ENCODE measurements around the gene SLC17A9.

The SLC17A9 gene

DNA sequence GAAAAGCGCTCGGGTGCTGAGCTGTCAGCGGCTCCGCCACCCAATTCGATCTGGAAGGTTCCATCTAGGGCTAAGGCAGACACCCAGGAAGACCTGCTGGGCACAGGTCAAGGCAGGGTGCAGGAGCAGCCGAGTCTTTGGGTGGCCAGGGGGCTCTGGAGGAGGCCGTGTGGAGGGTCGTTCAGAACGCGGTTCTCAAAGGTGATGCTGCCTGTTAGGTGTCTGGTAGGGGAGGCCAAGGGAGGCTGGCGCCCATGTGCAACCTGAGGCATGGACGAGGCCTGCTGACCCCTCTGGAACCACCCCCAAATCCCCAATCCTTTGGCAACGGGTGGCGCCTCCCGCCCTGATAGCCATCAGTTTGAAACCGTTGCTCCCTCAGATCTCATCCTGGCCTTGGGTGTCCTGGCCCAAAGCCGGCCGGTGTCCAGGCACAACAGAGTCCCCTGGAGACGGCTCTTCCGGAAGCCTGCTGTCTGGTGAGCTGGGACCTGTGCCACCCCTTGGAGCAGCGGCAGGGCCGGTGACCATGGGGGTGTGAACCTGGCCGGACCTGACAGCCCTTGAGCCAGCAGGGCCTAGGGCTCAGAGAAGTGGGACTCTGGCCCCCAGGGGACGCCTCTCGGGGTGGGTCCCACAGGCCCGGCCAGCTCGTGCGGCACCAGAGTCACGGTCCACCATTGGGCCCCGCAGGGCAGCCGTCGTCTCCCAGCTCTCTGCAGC lies 10.5 kb downstream of the SLC17A9 start:
- Mint-ChIP-seq H3K9me3 (no peaks in the 10 kb centered on the region), H3K4me3 (no peak overlapping the region), H3K4me1 (peaks cover 10% of the 10 kb centered on the region), H3K27me3 (no peaks in the 10 kb centered on the region), H3K27ac (no peak overlapping the region), H3K36me3 (ENCODE audit: low read depth) (peaks cover 4% of the 10 kb centered on the region)
- no peak for ATAC-seq
- no peak for DNase-seq

DNA sequence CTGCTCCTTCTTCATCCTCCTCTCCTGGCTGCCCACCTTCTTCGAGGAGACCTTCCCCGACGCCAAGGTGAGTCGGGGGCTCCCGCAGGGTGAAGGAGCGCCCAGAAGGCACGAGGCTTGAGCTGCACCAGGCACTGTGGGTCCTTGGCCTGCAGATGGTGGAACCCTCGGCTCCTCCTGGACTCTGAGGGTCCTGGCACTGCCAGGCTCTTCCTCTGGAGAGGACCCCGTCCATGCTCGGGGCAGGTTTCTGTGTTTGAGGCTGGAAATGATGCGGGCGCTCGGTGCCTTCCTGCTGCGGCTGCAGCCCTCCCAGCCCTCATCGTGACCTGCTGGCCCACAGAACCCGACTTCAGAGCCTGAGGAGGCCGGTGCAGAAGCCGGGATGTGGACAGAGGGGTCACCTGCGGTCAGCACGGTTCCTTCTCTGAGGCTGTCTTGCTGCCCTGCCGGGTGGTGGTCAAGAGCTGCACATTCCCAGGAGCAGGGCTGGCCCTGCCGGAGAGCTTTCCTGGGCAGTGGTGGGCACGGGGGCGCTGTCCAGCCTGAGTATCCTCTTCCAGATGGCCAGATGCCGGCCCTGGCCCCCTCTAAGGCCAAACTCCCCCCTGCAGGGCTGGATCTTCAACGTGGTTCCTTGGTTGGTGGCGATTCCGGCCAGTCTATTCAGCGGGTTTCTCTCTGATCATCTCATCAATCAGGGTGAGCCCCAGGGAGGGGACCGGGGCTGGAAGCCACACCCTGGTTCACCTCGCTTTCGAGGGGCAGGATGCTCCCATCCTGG lies 11.3 kb downstream of the SLC17A9 start:
- DNase-seq (no peak), ATAC-seq (no peak)
- no peak overlapping the region for H3K27ac Mint-ChIP-seq
- H3K4me1 Mint-ChIP-seq, result peaks cover 8% of the 10 kb centered on the region
- no peaks in the 10 kb centered on the region for H3K27me3 Mint-ChIP-seq
- peaks cover 4% of the 10 kb centered on the region for H3K36me3 Mint-ChIP-seq (ENCODE audit: low read depth)
- no peak overlapping the region for H3K4me3 Mint-ChIP-seq
- H3K9me3 Mint-ChIP-seq, result no peaks in the 10 kb centered on the region

DNA sequence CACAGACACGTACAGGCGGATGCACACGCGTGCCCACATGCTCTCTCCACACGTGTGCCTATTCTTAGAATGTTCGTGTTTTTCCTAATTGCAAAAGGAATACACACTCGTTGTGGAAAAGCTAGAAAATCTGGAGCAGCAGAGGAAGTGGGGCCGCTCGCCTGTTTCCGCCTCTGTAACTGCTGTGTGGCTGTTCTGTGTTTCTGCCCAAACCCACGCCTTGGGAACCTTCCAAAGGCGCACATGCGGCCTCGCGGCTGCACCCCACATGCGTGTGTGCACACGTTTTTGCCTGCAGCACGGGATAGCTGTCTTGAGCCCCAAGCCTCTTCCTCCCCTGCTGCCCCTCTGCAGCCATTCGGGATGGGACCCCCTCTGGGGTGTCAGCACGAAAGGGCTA lies 12.2 kb downstream of the SLC17A9 start:
- DNase-seq (no peak), ATAC-seq (no peak)
- H3K9me3 Mint-ChIP-seq, result no peaks in the 10 kb centered on the region

DNA sequence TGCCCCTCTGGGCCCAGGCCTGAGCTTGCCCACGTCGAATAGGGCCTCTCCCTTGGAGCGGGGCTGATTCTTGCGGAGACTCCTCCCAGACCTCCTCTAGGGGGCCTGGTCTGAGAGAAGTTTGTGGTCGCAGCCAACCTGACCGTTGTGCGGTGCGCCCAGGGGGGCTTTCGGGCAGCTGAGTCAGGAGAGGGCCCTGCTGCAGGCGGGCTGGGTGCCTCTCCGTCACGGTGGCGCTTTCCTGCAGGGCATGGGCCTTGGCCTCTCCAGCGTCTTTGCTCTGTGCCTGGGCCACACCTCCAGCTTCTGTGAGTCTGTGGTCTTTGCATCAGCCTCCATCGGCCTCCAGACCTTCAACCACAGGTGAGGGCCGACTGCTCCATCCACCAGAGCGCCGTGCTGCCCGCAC lies 12.9 kb downstream of the SLC17A9 start:
- Mint-ChIP-seq H3K4me3 (no peak overlapping the region), H3K27ac (no peak overlapping the region), H3K9me3 (no peaks in the 10 kb centered on the region), H3K27me3 (no peaks in the 10 kb centered on the region), H3K4me1 (no peaks in the 10 kb centered on the region), H3K36me3 (ENCODE audit: low read depth) (peaks cover 2% of the 10 kb centered on the region)
- ATAC-seq (no peak), DNase-seq (no peak)

More for the DNA sequence above, 12.2 kb downstream of the SLC17A9 start:
- Mint-ChIP-seq H3K36me3 (ENCODE audit: low read depth) (peaks cover 4% of the 10 kb centered on the region), H3K27me3 (no peaks in the 10 kb centered on the region), H3K4me1 (peaks cover 4% of the 10 kb centered on the region), H3K4me3 (no peak overlapping the region), H3K27ac (no peak overlapping the region)

DNA sequence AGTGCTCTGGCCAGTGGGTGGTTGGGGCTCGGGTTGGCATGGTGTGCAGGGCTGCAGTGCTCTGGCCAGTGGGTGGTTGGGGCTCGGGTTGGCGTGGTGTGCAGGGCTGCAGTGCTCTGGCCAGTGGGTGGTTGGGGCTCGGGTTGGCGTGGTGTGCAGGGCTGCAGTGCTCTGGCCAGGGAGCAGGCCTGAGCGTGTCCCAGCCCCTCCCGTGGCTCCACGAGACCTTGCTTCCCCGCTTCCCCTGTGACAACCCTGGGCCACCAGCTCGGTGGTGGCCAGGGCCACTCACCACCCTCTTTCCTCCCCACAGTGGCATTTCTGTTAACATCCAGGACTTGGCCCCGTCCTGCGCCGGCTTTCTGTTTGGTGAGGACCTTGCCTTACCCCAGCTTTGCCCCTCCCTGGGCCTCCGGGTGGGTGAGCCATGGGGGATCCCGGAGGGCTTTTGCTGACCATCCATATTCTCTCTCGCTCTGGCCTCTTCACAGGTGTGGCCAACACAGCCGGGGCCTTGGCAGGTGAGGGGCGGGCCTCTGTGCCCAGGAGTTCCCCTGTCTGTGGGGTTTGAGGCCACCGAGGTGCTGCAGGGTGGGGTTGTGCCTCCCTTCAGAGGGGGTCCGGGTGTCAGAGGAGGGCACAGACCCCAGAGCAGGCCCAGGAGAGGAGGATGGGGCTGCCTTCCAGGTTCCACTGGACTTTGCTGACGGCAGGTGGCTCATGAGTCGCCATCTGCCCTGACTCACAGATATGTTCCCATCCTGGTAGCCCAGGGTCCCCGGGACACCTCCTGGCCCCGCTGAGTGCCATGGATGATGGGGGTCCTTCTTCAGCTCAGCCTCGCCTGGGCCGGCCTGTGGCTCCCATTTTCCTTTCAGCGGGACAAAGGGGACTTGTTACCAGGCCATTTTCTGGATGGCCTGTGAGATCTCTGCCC lies 14.0 kb downstream of the SLC17A9 start:
- peaks cover 3% of the 10 kb centered on the region for H3K27me3 Mint-ChIP-seq
- no peak overlapping the region for H3K4me3 Mint-ChIP-seq
- peaks cover under 1% of the 10 kb centered on the region for H3K4me1 Mint-ChIP-seq
- DNase-seq, result no peak
- peaks cover 2% of the 10 kb centered on the region for H3K36me3 Mint-ChIP-seq (ENCODE audit: low read depth)
- H3K9me3 Mint-ChIP-seq, result no peaks in the 10 kb centered on the region
- no peak overlapping the region for H3K27ac Mint-ChIP-seq
- ATAC-seq, result no peak

DNA sequence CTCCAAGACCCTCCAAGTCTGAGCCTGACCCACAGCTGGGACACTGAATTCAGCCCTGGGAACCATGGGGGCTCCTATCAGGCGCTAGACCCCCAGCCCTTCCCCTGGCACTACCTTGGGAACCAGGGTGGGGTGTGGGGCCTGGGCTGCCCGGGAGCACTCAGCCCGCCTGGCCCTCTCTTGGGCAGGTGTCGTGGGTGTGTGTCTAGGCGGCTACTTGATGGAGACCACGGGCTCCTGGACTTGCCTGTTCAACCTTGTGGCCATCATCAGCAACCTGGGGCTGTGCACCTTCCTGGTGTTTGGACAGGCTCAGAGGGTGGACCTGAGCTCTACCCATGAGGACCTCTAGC lies 14.6 kb downstream of the SLC17A9 start:
- ATAC-seq (no peak), DNase-seq (no peak)
- Mint-ChIP-seq H3K4me3 (no peak overlapping the region), H3K9me3 (no peaks in the 10 kb centered on the region), H3K27me3 (peaks cover 9% of the 10 kb centered on the region), H3K27ac (no peak overlapping the region), H3K36me3 (ENCODE audit: low read depth) (peaks cover 2% of the 10 kb centered on the region), H3K4me1 (peaks cover 7% of the 10 kb centered on the region)

DNA sequence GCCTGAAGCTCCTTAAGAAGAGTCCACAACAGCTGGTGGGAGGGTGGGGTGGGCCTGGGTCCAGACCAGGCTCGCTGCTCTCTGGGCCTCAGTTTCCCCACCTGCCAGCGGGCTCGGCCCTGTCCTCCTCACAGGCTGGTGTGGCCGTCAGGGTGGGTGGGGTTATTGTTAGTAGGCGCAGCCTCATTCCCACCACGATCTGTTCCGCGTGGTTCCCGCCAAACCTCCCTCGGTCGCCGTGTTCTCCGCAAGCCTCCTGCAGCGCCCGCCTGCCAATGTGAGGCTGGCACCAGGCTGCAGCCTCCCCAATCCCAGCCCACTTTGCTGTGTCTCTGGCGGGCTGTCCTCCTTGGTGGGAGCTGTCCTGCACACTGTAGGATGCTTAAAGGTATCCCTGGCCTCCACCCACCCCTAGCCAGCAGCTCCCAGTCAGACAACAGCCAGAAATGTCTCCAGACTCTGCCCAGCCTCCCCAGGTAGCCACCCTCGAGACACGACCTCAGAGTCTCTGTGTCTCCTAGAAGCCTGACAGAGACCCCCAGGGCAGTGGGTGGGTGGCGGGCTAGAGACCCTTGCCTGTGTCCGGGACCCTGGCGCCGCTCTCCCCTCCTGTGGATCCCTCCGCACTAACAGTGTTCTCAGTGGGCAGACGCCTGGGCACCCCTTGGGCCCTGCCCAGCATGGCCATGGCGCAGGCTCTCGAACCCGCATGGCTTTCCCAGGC lies 15.3 kb downstream of the SLC17A9 start:
- H3K36me3 Mint-ChIP-seq (ENCODE audit: low read depth), result peaks cover 2% of the 10 kb centered on the region

DNA sequence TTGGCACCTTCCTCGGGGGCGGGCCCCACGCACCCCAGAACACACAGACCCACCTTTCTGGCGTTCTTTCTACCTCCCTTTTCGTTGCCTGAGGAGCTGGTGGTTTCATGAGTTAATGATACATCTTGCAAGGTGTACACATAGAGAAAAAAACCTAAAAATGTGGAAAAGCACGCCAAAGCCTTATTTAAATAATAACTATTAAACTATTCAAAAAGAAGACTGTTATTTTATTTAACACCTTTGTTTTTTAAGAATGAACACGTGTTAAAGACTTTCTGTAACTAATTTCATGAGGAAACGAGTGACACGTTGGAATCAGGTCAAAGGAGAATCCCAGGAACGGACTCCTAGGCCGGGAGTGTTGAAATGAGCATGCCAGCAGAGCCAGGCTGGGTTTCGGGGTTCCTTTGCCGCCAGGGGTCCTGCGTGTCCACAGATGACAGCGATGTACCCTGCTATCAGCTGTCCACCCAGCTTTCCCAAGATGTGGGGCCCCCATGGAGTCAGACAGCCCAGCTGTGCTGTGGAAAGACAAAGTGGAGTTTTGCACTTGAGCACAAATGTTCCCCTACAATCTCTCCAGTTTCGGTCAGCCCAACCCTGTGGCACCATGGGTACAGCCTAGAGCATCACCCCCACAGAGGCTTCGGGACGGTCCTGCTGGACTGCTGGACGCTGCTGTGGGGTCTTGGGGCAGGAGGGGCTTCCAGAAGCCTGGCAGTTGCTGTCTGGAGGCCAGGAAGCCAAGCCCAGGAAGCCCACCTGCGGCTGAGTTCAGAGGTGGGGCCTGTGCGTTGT lies 16.1 kb downstream of the SLC17A9 start:
- Mint-ChIP-seq H3K27ac (no peak overlapping the region), H3K27me3 (peaks cover 18% of the 10 kb centered on the region), H3K36me3 (ENCODE audit: low read depth) (peaks cover 2% of the 10 kb centered on the region), H3K4me1 (peaks cover 14% of the 10 kb centered on the region), H3K4me3 (no peak overlapping the region), H3K9me3 (no peaks in the 10 kb centered on the region)
- no peak for DNase-seq
- no peak for ATAC-seq

More for the DNA sequence above, 15.3 kb downstream of the SLC17A9 start:
- Mint-ChIP-seq H3K4me3 (no peak overlapping the region), H3K27ac (no peak overlapping the region), H3K9me3 (no peaks in the 10 kb centered on the region), H3K27me3 (peaks cover 13% of the 10 kb centered on the region), H3K4me1 (peaks cover 11% of the 10 kb centered on the region)
- DNase-seq (no peak), ATAC-seq (no peak)

DNA sequence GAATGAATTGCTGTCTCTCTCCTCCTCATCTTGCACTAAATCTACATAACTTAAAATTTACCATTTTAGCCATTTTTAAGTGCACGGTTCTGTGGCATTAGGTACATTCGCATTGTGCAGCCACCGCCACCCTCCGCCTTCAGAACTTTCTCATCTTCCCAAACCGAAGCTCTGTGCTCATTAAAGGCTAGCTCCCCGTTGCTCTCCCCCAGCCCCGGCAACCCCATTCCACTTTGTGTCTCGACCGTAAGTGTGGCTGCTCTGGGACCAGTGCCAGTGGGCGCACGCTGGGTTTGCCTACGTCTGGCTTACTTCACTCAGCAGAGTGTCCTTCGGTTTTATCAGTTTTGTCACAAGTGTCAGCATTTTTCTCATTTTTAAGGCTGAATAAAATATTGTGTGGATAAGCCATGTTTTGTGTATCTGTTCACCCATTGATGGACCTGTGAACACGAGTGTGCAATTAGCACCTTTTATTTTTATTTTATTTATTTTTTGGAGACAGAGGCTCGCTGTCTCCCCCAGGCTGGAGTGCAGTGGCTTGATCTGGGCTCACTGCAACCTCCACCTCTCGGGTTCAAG lies 16.8 kb downstream of the SLC17A9 start:
- Mint-ChIP-seq H3K4me3 (no peak overlapping the region), H3K9me3 (no peaks in the 10 kb centered on the region), H3K4me1 (peaks cover 14% of the 10 kb centered on the region), H3K27ac (no peak overlapping the region), H3K27me3 (peaks cover 25% of the 10 kb centered on the region), H3K36me3 (ENCODE audit: low read depth) (peaks cover 2% of the 10 kb centered on the region)
- no peak for ATAC-seq
- DNase-seq, result no peak

DNA sequence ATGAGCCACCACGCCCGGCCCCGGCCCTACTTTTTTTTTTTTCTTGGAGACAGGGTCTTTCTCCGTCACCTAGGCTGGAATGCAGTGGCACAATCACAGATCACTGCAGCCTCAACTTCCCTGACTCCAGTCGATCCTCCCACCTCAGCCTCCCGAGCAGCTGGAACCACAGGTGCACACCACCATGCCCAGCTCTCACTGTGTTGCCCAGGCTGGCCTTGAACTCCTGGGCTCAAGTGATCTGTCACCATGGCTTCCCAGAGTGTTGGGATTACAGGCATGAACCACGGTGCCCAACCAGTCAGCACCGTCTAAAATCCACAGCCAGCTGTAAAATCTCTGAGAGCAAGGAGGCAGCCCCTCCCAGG lies 17.4 kb downstream of the SLC17A9 start:
- H3K9me3 Mint-ChIP-seq, result no peaks in the 10 kb centered on the region
- DNase-seq (no peak), ATAC-seq (no peak)
- H3K27ac Mint-ChIP-seq, result no peak overlapping the region
- peaks cover 32% of the 10 kb centered on the region for H3K27me3 Mint-ChIP-seq
- peaks cover 14% of the 10 kb centered on the region for H3K4me1 Mint-ChIP-seq
- H3K4me3 Mint-ChIP-seq, result no peak overlapping the region
- peaks cover 2% of the 10 kb centered on the region for H3K36me3 Mint-ChIP-seq (ENCODE audit: low read depth)

DNA sequence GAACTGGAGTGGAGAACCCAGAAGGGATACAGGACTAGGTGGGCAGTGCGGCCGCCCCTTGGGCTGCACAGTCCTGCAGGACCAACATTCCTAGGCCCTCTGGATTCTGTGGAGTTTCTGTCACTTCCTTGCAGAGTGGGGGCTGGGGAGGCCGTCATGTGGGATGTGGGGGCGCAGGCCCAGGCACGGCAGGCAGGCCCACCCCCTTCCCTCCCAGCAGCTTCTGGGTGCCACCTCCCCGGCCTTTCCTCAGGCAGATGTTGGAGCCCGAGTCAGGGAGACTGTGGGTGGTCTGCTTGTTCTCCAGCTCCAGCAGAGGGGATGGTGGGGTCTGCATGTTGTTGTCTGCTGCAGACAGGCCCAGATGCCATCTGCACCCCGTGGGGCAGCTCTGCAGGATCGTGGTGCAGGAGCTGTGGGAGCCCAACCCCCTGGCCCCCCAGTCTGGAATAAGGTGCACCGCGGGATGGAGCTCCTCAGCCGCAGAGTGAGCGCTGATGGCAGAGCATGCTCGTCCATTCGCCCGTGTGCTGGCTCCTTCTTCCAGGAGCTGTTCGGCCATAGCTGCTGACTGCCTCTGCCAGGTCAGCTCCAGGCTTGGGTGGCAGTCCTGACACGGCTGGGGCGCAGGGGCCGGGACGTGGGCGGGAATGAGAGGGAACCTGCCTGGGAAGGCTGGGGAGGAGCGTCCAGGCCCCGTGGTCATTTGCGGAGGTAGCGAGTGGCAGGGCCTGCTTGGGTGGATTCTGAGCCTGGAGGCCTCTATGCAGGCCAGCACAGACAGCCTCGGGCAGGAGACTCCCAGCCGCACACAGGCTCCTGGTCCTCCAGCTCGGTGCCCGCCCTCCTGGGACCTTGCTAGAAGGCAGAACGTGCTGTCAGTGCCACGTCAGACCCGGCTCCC lies 18.1 kb downstream of the SLC17A9 start:
- no peak overlapping the region for H3K27ac Mint-ChIP-seq
- H3K36me3 Mint-ChIP-seq (ENCODE audit: low read depth), result peaks cover 2% of the 10 kb centered on the region
- ATAC-seq (no peak), DNase-seq (no peak)
- no peak overlapping the region for H3K4me3 Mint-ChIP-seq
- H3K4me1 Mint-ChIP-seq, result peaks cover 14% of the 10 kb centered on the region
- no peaks in the 10 kb centered on the region for H3K9me3 Mint-ChIP-seq
- H3K27me3 Mint-ChIP-seq, result peaks cover 34% of the 10 kb centered on the region

DNA sequence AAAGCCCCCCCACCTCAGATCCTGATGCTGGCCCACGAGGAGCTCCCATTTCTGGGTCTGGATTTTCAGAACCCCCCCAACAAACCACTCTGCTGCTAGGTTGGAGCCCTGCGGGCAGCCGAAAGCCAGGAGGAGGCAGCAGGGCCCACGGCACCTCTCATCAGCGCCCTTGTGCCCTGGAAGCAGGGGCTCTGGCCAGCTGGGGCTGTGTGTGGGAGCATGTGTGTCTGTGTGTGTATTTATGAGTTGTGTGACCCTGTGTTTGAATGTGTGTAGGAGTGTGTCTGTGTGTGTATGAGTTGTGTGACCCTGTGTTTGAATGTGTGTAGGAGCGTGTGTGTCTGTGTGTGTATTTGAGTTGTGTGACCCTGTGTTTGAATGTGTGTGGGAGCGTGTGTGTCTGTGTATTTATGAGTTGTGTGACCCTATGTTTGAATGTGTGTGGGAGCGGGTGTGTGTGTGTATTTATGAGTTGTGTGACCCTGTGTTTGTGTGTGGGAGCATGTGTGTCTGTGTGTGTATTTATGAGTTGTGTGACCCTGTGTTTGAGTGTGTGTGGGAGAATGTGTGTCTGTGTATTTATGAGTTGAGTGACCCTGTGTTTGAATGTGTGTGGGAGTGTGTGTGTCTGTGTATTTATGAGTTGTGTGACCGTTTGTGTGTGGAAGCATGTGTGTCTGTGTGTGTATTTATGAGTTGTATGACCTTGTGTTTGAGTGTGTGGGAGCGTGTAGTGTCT lies 18.9 kb downstream of the SLC17A9 start:
- no peak for ATAC-seq
- H3K4me3 Mint-ChIP-seq, result no peak overlapping the region
- H3K9me3 Mint-ChIP-seq, result no peaks in the 10 kb centered on the region
- peaks cover 36% of the 10 kb centered on the region for H3K27me3 Mint-ChIP-seq
- peak overlapping the region; percentile 40 for H3K27ac Mint-ChIP-seq
- DNase-seq, result no peak
- peaks cover 18% of the 10 kb centered on the region for H3K4me1 Mint-ChIP-seq
- H3K36me3 Mint-ChIP-seq (ENCODE audit: low read depth), result no peaks in the 10 kb centered on the region
